Thyroid gland (tissue), 4 donors: ENCODE results near the gene HTR3A. TPM values are rescaled to one million over a fixed set of nuclear protein-coding genes. Genes with fewer than 3 reads are reported as not detected.

Experiments
- DNase-seq, 2 donors: peaks; one replicate each; pipeline ENCODE4 v3.0.0-alpha.2; 2019
- H3K27ac ChIP-seq, 3 donors: fragments of 200-600 bp; sonication (generic); 1 replicate in 2 of 3; 2 replicates in 1 of 3; pipeline ENCODE4 v1.5.1; 2016 to 2019; ENCODE audit warnings: mild to moderate bottlenecking in 1 of 3, moderate library complexity in 1 of 3
- H3K27me3 ChIP-seq: fragments of 200-600 bp; sonication (generic); one replicate; pipeline ENCODE4 v1.5.1; 2019
- H3K36me3 ChIP-seq, 2 donors: fragments of 200-600 bp; sonication (generic); one replicate each; pipeline ENCODE4 v1.5.1; 2016 to 2019
- H3K4me1 ChIP-seq, 2 donors: fragments of 200-600 bp; sonication (generic); one replicate each; pipeline ENCODE4 v1.5.1; 2017 to 2019
- H3K4me3 ChIP-seq, 3 donors: fragments of 200-600 bp; sonication (generic); replicated peaks in 1 of 3; 1 replicate in 2 of 3; 2 replicates in 1 of 3; pipeline ENCODE4 v1.5.1; 2016; ENCODE audit warnings: mild to moderate bottlenecking in 1 of 3
- H3K9me3 ChIP-seq: fragments of 200-600 bp; sonication (generic); one replicate; pipeline ENCODE4 v1.5.1; 2017
- CTCF ChIP-seq, 6 experiments: fragments of 200-600 bp in 3 of 6; fragments of 450-650 bp in 3 of 6; sonication (generic) in 3 of 6; IDR thresholded peaks; one replicate each; pipeline ENCODE4 v1.5.1; 2016 to 2019; ENCODE audit warnings: antibody characterized with exemption in 6 of 6, mild to moderate bottlenecking in 2 of 6, inconsistent platforms in 1 of 6, moderate library complexity in 1 of 6
- POLR2A ChIP-seq, 2 donors: fragments of 450-650 bp; IDR thresholded peaks; one replicate each; pipeline ENCODE4 v1.6.1; 2017; ENCODE audit warnings: antibody characterized with exemption in 2 of 2, mild to moderate bottlenecking in 2 of 2, moderate library complexity in 1 of 2
- WGBS, 2 donors: methylation state at CpG; one replicate each; pipeline ENCODE4 v1.1.5; 2017; 5-methylcytosine and 5-hydroxymethylcytosine counted together
- intact Hi-C: fragments of 100-400 bp; cut with DNase I; formaldehyde crosslinking; loops from one replicate; pipeline ENCODE4 v1.15.1; 2023
- total RNA-seq, 4 donors: library from RNA; depleted of rRNA; stranded (reverse); fragments of >200 nt; gene quantifications; one replicate each; pipeline ENCODE4 v1.2.3, GENCODE V29; 2016

HTR3A gene
- total RNA-seq, 4 donors from 2014 or later = not detected

DNA sequence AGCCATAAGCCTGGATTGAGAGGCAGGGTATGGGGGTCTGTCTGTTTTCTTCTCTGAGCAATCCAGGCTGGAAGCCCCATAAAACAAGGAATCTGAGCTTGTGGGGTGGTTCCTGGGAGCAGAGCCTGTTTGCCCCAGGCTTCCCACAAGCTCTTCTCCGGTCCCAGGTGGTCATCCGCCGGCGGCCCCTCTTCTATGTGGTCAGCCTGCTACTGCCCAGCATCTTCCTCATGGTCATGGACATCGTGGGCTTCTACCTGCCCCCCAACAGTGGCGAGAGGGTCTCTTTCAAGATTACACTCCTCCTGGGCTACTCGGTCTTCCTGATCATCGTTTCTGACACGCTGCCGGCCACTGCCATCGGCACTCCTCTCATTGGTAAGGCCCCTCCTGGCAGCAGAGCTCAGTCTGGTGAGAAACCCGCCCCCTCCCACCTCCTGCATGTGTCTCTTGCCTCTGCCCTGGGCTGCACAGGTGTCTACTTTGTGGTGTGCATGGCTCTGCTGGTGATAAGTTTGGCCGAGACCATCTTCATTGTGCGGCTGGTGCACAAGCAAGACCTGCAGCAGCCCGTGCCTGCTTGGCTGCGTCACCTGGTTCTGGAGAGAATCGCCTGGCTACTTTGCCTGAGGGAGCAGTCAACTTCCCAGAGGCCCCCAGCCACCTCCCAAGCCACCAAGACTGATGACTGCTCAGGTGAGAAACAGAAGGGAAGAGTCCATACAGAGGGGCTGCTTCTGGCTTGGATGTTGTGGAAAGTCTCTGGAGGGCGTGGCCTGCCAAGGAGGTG is 11.6 kb downstream of the HTR3A start:
- Histone ChIP-seq H3K27me3 (no peaks in the 10 kb centered on the region), H3K9me3 (no peaks in the 10 kb centered on the region), H3K4me1 (no peaks in the 10 kb centered on the region), H3K4me3 (no peak overlapping the region), H3K27ac (no peak overlapping the region), H3K36me3 (no peaks in the 10 kb centered on the region)
- DNase-seq = no peak
- WGBS, 2 donors = 90 to 94% methylated on average over 14 to 18 of the region's 18 CpGs
- intact Hi-C loops = no loop called here
- TF ChIP-seq POLR2A (IDR thresholded peaks at IDR 0.05) (no peak), CTCF (IDR thresholded peaks at IDR 0.05) (no peak)

GRCh38 chr11:113989381-113989780 is 14.5 kb downstream of the HTR3A start:
- Histone ChIP-seq H3K36me3 (no peaks in the 10 kb centered on the region), H3K4me1 (peaks cover 0 to 6% of the 10 kb centered on the region in 2 donors), H3K27ac (no peak overlapping the region), H3K4me3 (no peak overlapping the region), H3K9me3 (no peaks in the 10 kb centered on the region), H3K27me3 (no peaks in the 10 kb centered on the region)
- 70 to 80% methylated on average over 9 to 15 of the region's 15 CpGs for WGBS, 2 donors
- TF ChIP-seq CTCF (IDR thresholded peaks at IDR 0.05) (no peak), POLR2A (IDR thresholded peaks at IDR 0.05) (no peak)
- DNase-seq = no peak
- intact Hi-C loops = no loop called here

GRCh38 chr11:113989916-113990315 is 15.0 kb downstream of the HTR3A start:
- H3K27me3 ChIP-seq = no peaks in the 10 kb centered on the region
- TF ChIP-seq CTCF (IDR thresholded peaks at IDR 0.05) = no peak
- no peak for TF ChIP-seq POLR2A (IDR thresholded peaks at IDR 0.05)
- H3K4me1 ChIP-seq = peaks cover 0 to 6% of the 10 kb centered on the region in 2 donors
- WGBS, 2 donors = 74 to 80% methylated on average over 2 of the region's 2 CpGs
- H3K36me3 ChIP-seq = no peaks in the 10 kb centered on the region
- DNase-seq = no peak
- H3K9me3 ChIP-seq = no peaks in the 10 kb centered on the region
- no peak overlapping the region for H3K27ac ChIP-seq
- H3K4me3 ChIP-seq = no peak overlapping the region
- intact Hi-C loops = no loop called here

- peaks cover 0 to 6% of the 10 kb centered on the region in 2 donors for H3K4me1 ChIP-seq
- DNase-seq = peak; percentile 42 to 68
- TF ChIP-seq POLR2A (IDR thresholded peaks at IDR 0.05) = no peak
- TF ChIP-seq CTCF (IDR thresholded peaks at IDR 0.05) = no peak
- H3K27ac ChIP-seq = no peak overlapping the region
- H3K4me3 ChIP-seq = no peak overlapping the region
- no peaks in the 10 kb centered on the region for H3K9me3 ChIP-seq
- no peaks in the 10 kb centered on the region for H3K27me3 ChIP-seq
- WGBS, 2 donors = 6 to 10% methylated on average over 4 of the region's 4 CpGs
- intact Hi-C loops = no loop called here
- H3K36me3 ChIP-seq = no peaks in the 10 kb centered on the region
Observed at GRCh38 chr11:113991170-113991569, 16.3 kb downstream of the HTR3A start.

GRCh38 chr11:113991718-113992458 is 17.0 kb downstream of the HTR3A start:
- intact Hi-C loops = no loop called here
- Histone ChIP-seq H3K36me3 (no peaks in the 10 kb centered on the region), H3K4me3 (no peak overlapping the region), H3K27me3 (no peaks in the 10 kb centered on the region), H3K27ac (no peak overlapping the region), H3K9me3 (no peaks in the 10 kb centered on the region), H3K4me1 (peaks cover 0 to 6% of the 10 kb centered on the region in 2 donors)
- peak; percentile 48 to 71 for DNase-seq
- TF ChIP-seq POLR2A (IDR thresholded peaks at IDR 0.05) (no peak), CTCF (IDR thresholded peaks at IDR 0.05) (no peak)
- WGBS, 2 donors = 39 to 46% methylated on average over 7 of the region's 7 CpGs
